H9 (cell line): ENCODE data around the gene SUGP1. TPM values are rescaled to one million over a fixed set of nuclear protein-coding genes. Genes with fewer than 3 reads are reported as not detected.

Experiments used
- DNase-seq: peaks from one replicate; pipeline ENCODE4 v3.0.0-alpha.2; 2017
- H2AFZ ChIP-seq: one replicate; pipeline ENCODE4 v1.6.1; 2013; ENCODE audit warnings: mild to moderate bottlenecking, low read length, control low read depth, moderate library complexity
- H2AK5ac ChIP-seq: 2 replicates; pipeline ENCODE4 v1.6.1; 2013; ENCODE audit warnings: low read length, control low read depth, mixed read lengths; ENCODE audit not compliant: insufficient read length
- H2BK120ac ChIP-seq: one replicate; pipeline ENCODE4 v1.6.1; 2013; ENCODE audit warnings: low read depth, mild to moderate bottlenecking, low read length, control low read depth, inconsistent platforms; ENCODE audit not compliant: poor library complexity, severe bottlenecking
- H2BK12ac ChIP-seq: 2 replicates; pipeline ENCODE4 v1.6.1; 2013; ENCODE audit warnings: low read length, control low read depth, mixed read lengths, low read depth; ENCODE audit not compliant: insufficient read length
- H2BK15ac ChIP-seq: 2 replicates; pipeline ENCODE4 v1.6.1; 2013; ENCODE audit warnings: low read depth, low read length, control low read depth
- H2BK20ac ChIP-seq: one replicate; pipeline ENCODE4 v1.6.1; 2013; ENCODE audit warnings: low read depth, mild to moderate bottlenecking, low read length, control low read depth, inconsistent platforms; ENCODE audit not compliant: poor library complexity, severe bottlenecking
- H2BK5ac ChIP-seq: 2 replicates; pipeline ENCODE4 v1.6.1; 2013; ENCODE audit warnings: low read length, control low read depth, mixed read lengths; ENCODE audit not compliant: insufficient read length
- H3K14ac ChIP-seq: 2 replicates; pipeline ENCODE4 v1.6.1; 2013; ENCODE audit warnings: low read length, control low read depth; ENCODE audit not compliant: insufficient read depth
- H3K18ac ChIP-seq: 2 replicates; pipeline ENCODE4 v1.6.1; 2013; ENCODE audit warnings: low read depth, mild to moderate bottlenecking, mixed read lengths, low read length, control low read depth; ENCODE audit not compliant: insufficient read length
- H3K23ac ChIP-seq: 2 replicates; pipeline ENCODE4 v1.6.1; 2013; ENCODE audit warnings: low read length, control low read depth, mixed read lengths, low read depth; ENCODE audit not compliant: insufficient read length
- H3K23me2 ChIP-seq: 2 replicates; pipeline ENCODE4 v1.6.1; 2013; ENCODE audit warnings: low read depth, mild to moderate bottlenecking, mixed read lengths, low read length, control low read depth; ENCODE audit not compliant: insufficient read length, poor library complexity, severe bottlenecking
- H3K27ac ChIP-seq: 2 replicates; pipeline ENCODE4 v1.5.1; 2013; ENCODE audit warnings: low read length, control low read depth, mixed read lengths, low read depth; ENCODE audit not compliant: insufficient read length
- H3K27me3 ChIP-seq: 2 replicates; pipeline ENCODE4 v1.6.1; 2013; ENCODE audit warnings: low read length, control low read depth, inconsistent platforms; ENCODE audit not compliant: insufficient read depth
- H3K4ac ChIP-seq: 2 replicates; pipeline ENCODE4 v1.6.1; 2013; ENCODE audit warnings: low read depth, mild to moderate bottlenecking, control low read depth, inconsistent platforms, low read length, moderate library complexity
- H3K4me1 ChIP-seq: 2 replicates; pipeline ENCODE4 v1.6.1; 2013; ENCODE audit warnings: low read length, control low read depth, inconsistent platforms; ENCODE audit not compliant: insufficient read depth
- H3K4me2 ChIP-seq: 2 replicates; pipeline ENCODE4 v1.6.1; 2013; ENCODE audit warnings: low read length, control low read depth, mixed read lengths; ENCODE audit not compliant: insufficient read length, insufficient read depth
- H3K56ac ChIP-seq: 2 replicates; pipeline ENCODE4 v1.6.1; 2013; ENCODE audit warnings: low read depth, mild to moderate bottlenecking, mixed read lengths, low read length, control low read depth; ENCODE audit not compliant: insufficient read length
- H3K79me1 ChIP-seq: 2 replicates; pipeline ENCODE4 v1.6.1; 2013; ENCODE audit warnings: low read depth, mild to moderate bottlenecking, moderate library complexity, low read length, control low read depth, inconsistent platforms; ENCODE audit not compliant: insufficient read depth, poor library complexity, severe bottlenecking
- H3K79me2 ChIP-seq: 2 replicates; pipeline ENCODE4 v1.6.1; 2013; ENCODE audit warnings: low read length, control low read depth, inconsistent platforms; ENCODE audit not compliant: insufficient read depth
- H3K9ac ChIP-seq: 2 replicates; pipeline ENCODE4 v1.6.1; 2013; ENCODE audit warnings: low read length, control low read depth, mixed read lengths; ENCODE audit not compliant: insufficient read length; ENCODE audit errors: extremely low read depth
- H3K9me3 ChIP-seq: one replicate; pipeline ENCODE4 v1.6.1; 2013; ENCODE audit warnings: low read depth, low read length, inconsistent platforms; ENCODE audit not compliant: control insufficient read depth
- H3T11ph ChIP-seq: one replicate; pipeline ENCODE4 v1.6.1; 2013; ENCODE audit warnings: mild to moderate bottlenecking, low read length, control low read depth, inconsistent platforms
- H4K20me1 ChIP-seq: one replicate; pipeline ENCODE4 v1.6.1; 2013; ENCODE audit not compliant: control insufficient read depth, insufficient read length, insufficient read depth
- H4K5ac ChIP-seq: 2 replicates; pipeline ENCODE4 v1.6.1; 2013; ENCODE audit warnings: low read depth, mild to moderate bottlenecking, mixed read lengths, low read length, control low read depth; ENCODE audit not compliant: insufficient read length
- H4K8ac ChIP-seq: replicated peaks from 2 replicates; pipeline ENCODE4 v1.6.1; 2013; ENCODE audit warnings: low read length, control low read depth, mixed read lengths, low read depth; ENCODE audit not compliant: insufficient read length
- H4K91ac ChIP-seq: 2 replicates; pipeline ENCODE4 v1.6.1; 2013; ENCODE audit warnings: low read depth, mild to moderate bottlenecking, moderate library complexity, mixed read lengths, low read length, control low read depth; ENCODE audit not compliant: insufficient read length
- H3K27ac Mint-ChIP-seq, 3 experiments: 2 replicates in 2 of 3; 3 replicates in 1 of 3; pipeline ENCODE4 v1.8.0; 2020 to 2021; ENCODE audit warnings: mixed read lengths in 3 of 3, mild to moderate bottlenecking in 1 of 3, moderate library complexity in 1 of 3
- H3K27me3 Mint-ChIP-seq: 2 replicates; pipeline ENCODE4 v1.8.0; 2021; ENCODE audit warnings: low read depth, mild to moderate bottlenecking, moderate library complexity, mixed read lengths
- H3K36me3 Mint-ChIP-seq, 3 experiments: 2 replicates in 2 of 3; 3 replicates in 1 of 3; pipeline ENCODE4 v1.8.0; 2020 to 2021; ENCODE audit warnings: low read depth in 3 of 3, mixed read lengths in 3 of 3; ENCODE audit not compliant: insufficient read depth in 1 of 3
- H3K4me1 Mint-ChIP-seq, 2 experiments: 2 replicates each; pipeline ENCODE4 v1.8.0; 2020; ENCODE audit warnings: mixed read lengths in 2 of 2
- H3K4me3 Mint-ChIP-seq, 2 experiments: 2 replicates in 1 of 2; 3 replicates in 1 of 2; pipeline ENCODE4 v1.8.0; 2020 to 2021; ENCODE audit warnings: mild to moderate bottlenecking in 2 of 2, mixed read lengths in 2 of 2, moderate library complexity in 1 of 2
- H3K9me3 Mint-ChIP-seq, 2 experiments: 2 replicates in 1 of 2; 3 replicates in 1 of 2; pipeline ENCODE4 v1.8.0; 2020; ENCODE audit warnings: mild to moderate bottlenecking in 2 of 2, mixed read lengths in 2 of 2, moderate library complexity in 1 of 2
- CTCF ChIP-seq: fragments of 200-600 bp; sonication (generic); conservative IDR thresholded peaks from 3 replicates; pipeline ENCODE4 v1.8.0; 2021; ENCODE audit warnings: antibody characterized with exemption, mild to moderate bottlenecking
- WGBS: extraction: QIAGEN DNeasy Blood & Tissue Kit; methylation state at CpG from one replicate; pipeline ENCODE4 v1.1.7; 2013; ENCODE audit warnings: missing lambda C conversion rate, low lambda C conversion rate, mixed read lengths; ENCODE audit not compliant: insufficient read length; ENCODE audit errors: extremely low coverage; 5-methylcytosine and 5-hydroxymethylcytosine counted together
- total RNA-seq: library from RNA; stranded (reverse); gene quantifications from 2 replicates; pipeline ENCODE4 v1.2.1, GENCODE V29; 2021

The SUGP1 gene
- total RNA-seq, 1 experiment from 2014 or later = 103 TPM

- no peak overlapping the region for H2AFZ ChIP-seq
- peaks cover 4% of the 10 kb centered on the region for H3K9me3 ChIP-seq
- WGBS = no CpG with 5 or more reads among the region's 18 CpGs
- no peak overlapping the region for H3K4me2 ChIP-seq
- H2BK20ac ChIP-seq = no peak overlapping the region
- H3K9ac ChIP-seq = no peak overlapping the region
- Mint-ChIP-seq H3K36me3 (peaks cover 0 to 7% (median 5%) of the 10 kb centered on the region in 3 experiments; a peak in 3 of 7 replicates), H3K4me3 (peak overlapping the region in 1 of 2 experiments; percentile 0; a peak in 2 of 5 replicates), H3K9me3 (peaks cover 21 to 24% of the 10 kb centered on the region in 2 experiments), H3K27ac (no peak overlapping the region; a peak in 1 of 7 replicates), H3K27me3 (peaks cover 47% of the 10 kb centered on the region), H3K4me1 (0 out of 4 replicates have a peak, but pooled peaks cover 0 to 3% of the 10 kb centered on the region in 2 experiments)
- H3K27me3 ChIP-seq = no peaks in the 10 kb centered on the region
- H3K79me2 ChIP-seq = no peaks in the 10 kb centered on the region
- no peak overlapping the region for H3K23ac ChIP-seq
- DNase-seq = no peak
- H3K14ac ChIP-seq = no peak overlapping the region
- no peak overlapping the region for H2AK5ac ChIP-seq
- no peak overlapping the region for H4K5ac ChIP-seq
- H2BK12ac ChIP-seq = no peak overlapping the region
- no peaks in the 10 kb centered on the region for H3K23me2 ChIP-seq
- H3K79me1 ChIP-seq = no peaks in the 10 kb centered on the region
- H3K4ac ChIP-seq = no peak overlapping the region
- H4K91ac ChIP-seq = no peak overlapping the region
- H4K20me1 ChIP-seq = no peaks in the 10 kb centered on the region
- H2BK15ac ChIP-seq = no peak overlapping the region
- H4K8ac ChIP-seq = no peak overlapping the region
- no peak for TF ChIP-seq CTCF
- no peak overlapping the region for H3T11ph ChIP-seq
- H3K18ac ChIP-seq = no peak overlapping the region
- no peak overlapping the region for H3K27ac ChIP-seq
- no peak overlapping the region for H3K56ac ChIP-seq
- no peak overlapping the region for H2BK5ac ChIP-seq
- H3K4me1 ChIP-seq = no peaks in the 10 kb centered on the region
- no peak overlapping the region for H2BK120ac ChIP-seq
Measured at GRCh38 chr19:19238126-19238894, 82.0 kb downstream of the SUGP1 start.
